ENCODE data around the gene MTCL3.

The MTCL3 gene

GRCh38 chr6:127475135-127475822 lies 43.9 kb downstream of the MTCL3 start:
- H2AFZ ChIP-seq (ENCODE audit: low read length) = no peak overlapping the region
- no peaks in the 10 kb centered on the region for H4K20me1 ChIP-seq (ENCODE audit: insufficient read depth, low read length)
- no peak for TF ChIP-seq EZH2phosphoT487 (IDR thresholded peaks at IDR 0.05; ENCODE audit: low read length)
- TF ChIP-seq EZH2 (optimal IDR thresholded peaks at IDR 0.05; ENCODE audit: low read depth, low read length) = no peak
- no peak for TF ChIP-seq CTCF (IDR thresholded peaks at IDR 0.05; ENCODE audit: low read length)
- H3K9me2 ChIP-seq (replicated peaks; ENCODE audit: insufficient read depth, low read length) = no peaks in the 10 kb centered on the region
- DNase-seq = no peak
- H3K4me2 ChIP-seq (ENCODE audit: low read depth, low read length) = no peak overlapping the region
- no peaks in the 10 kb centered on the region for H3K36me3 ChIP-seq (replicated peaks; ENCODE audit: insufficient read depth, low read length)
- no peaks in the 10 kb centered on the region for H3K4me1 ChIP-seq (ENCODE audit: low read length)
- H3K27ac ChIP-seq (ENCODE audit: low read length) = no peak overlapping the region
- no peaks in the 10 kb centered on the region for H3K79me2 ChIP-seq (ENCODE audit: low read length)
- H3K9me3 ChIP-seq (replicated peaks; ENCODE audit: insufficient read depth, low read length) = no peaks in the 10 kb centered on the region
- no peaks in the 10 kb centered on the region for H3F3A ChIP-seq (ENCODE audit: insufficient read depth, low read length)
- H3K27me3 ChIP-seq (replicated peaks; ENCODE audit: insufficient read depth, low read length) = no peaks in the 10 kb centered on the region
- H3K9ac ChIP-seq (ENCODE audit: low read length) = no peak overlapping the region
- no peak overlapping the region for H3K4me3 ChIP-seq (ENCODE audit: low read length)

GRCh38 chr6:127471379-127472255 lies 47.5 kb downstream of the MTCL3 start:
- Histone ChIP-seq H3K27ac (ENCODE audit: low read length) (no peak overlapping the region), H2AFZ (ENCODE audit: low read length) (no peak overlapping the region), H3K9me3 (replicated peaks; ENCODE audit: insufficient read depth, low read length) (no peaks in the 10 kb centered on the region), H3F3A (ENCODE audit: insufficient read depth, low read length) (no peaks in the 10 kb centered on the region), H3K4me3 (ENCODE audit: low read length) (no peak overlapping the region), H3K79me2 (ENCODE audit: low read length) (no peaks in the 10 kb centered on the region), H3K4me1 (ENCODE audit: low read length) (no peaks in the 10 kb centered on the region), H4K20me1 (ENCODE audit: insufficient read depth, low read length) (no peaks in the 10 kb centered on the region), H3K36me3 (replicated peaks; ENCODE audit: insufficient read depth, low read length) (no peaks in the 10 kb centered on the region), H3K9ac (ENCODE audit: low read length) (no peak overlapping the region), H3K27me3 (replicated peaks; ENCODE audit: insufficient read depth, low read length) (no peaks in the 10 kb centered on the region), H3K4me2 (ENCODE audit: low read depth, low read length) (no peak overlapping the region; the same call in 1 of the 2 replicates), H3K9me2 (replicated peaks; ENCODE audit: insufficient read depth, low read length) (no peaks in the 10 kb centered on the region)
- TF ChIP-seq EZH2phosphoT487 (IDR thresholded peaks at IDR 0.05; ENCODE audit: low read length) (no peak), CTCF (IDR thresholded peaks at IDR 0.05; ENCODE audit: low read length) (no peak), EZH2 (optimal IDR thresholded peaks at IDR 0.05; ENCODE audit: low read depth, low read length) (no peak)
- DNase-seq = no peak

GRCh38 chr6:127468936-127469335 lies 50.2 kb downstream of the MTCL3 start:
- Histone ChIP-seq H4K20me1 (ENCODE audit: insufficient read depth, low read length) (no peaks in the 10 kb centered on the region), H2AFZ (ENCODE audit: low read length) (no peak overlapping the region), H3K36me3 (replicated peaks; ENCODE audit: insufficient read depth, low read length) (no peaks in the 10 kb centered on the region), H3K4me2 (ENCODE audit: low read depth, low read length) (no peak overlapping the region), H3K9me2 (replicated peaks; ENCODE audit: insufficient read depth, low read length) (no peaks in the 10 kb centered on the region), H3K4me3 (ENCODE audit: low read length) (no peak overlapping the region), H3K27me3 (replicated peaks; ENCODE audit: insufficient read depth, low read length) (no peaks in the 10 kb centered on the region), H3K9me3 (replicated peaks; ENCODE audit: insufficient read depth, low read length) (no peaks in the 10 kb centered on the region), H3K79me2 (ENCODE audit: low read length) (no peaks in the 10 kb centered on the region), H3K9ac (ENCODE audit: low read length) (no peak overlapping the region), H3F3A (ENCODE audit: insufficient read depth, low read length) (no peaks in the 10 kb centered on the region), H3K4me1 (ENCODE audit: low read length) (no peaks in the 10 kb centered on the region), H3K27ac (ENCODE audit: low read length) (no peak overlapping the region)
- DNase-seq = no peak
- TF ChIP-seq EZH2 (optimal IDR thresholded peaks at IDR 0.05; ENCODE audit: low read depth, low read length) = no peak
- no peak for TF ChIP-seq CTCF (IDR thresholded peaks at IDR 0.05; ENCODE audit: low read length)
- TF ChIP-seq EZH2phosphoT487 (IDR thresholded peaks at IDR 0.05; ENCODE audit: low read length) = no peak
